Hepatocyte (in vitro differentiated cells): ENCODE results near the gene METAP1D. TPM values are rescaled to one million over a fixed set of nuclear protein-coding genes. Genes with fewer than 3 reads are reported as not detected.

Source experiments
- DNase-seq: peaks from one replicate; pipeline ENCODE4 v3.0.0-alpha.2; 2016; ENCODE audit warnings: low spot score
- H2AFZ ChIP-seq: fragments of 200-600 bp; sonication (generic); 2 replicates; pipeline ENCODE4 v1.6.0; 2016; ENCODE audit warnings: antibody characterized with exemption, mild to moderate bottlenecking
- H3K27ac ChIP-seq: fragments of 200-600 bp; sonication (generic); 2 replicates; pipeline ENCODE4 v1.5.1; 2016; ENCODE audit warnings: mild to moderate bottlenecking
- H3K27me3 ChIP-seq: fragments of 200-600 bp; sonication (generic); 2 replicates; pipeline ENCODE4 v1.6.1; 2016
- H3K36me3 ChIP-seq: fragments of 200-600 bp; sonication (generic); replicated peaks from 2 replicates; pipeline ENCODE4 v1.5.1; 2016; ENCODE audit warnings: low read depth; ENCODE audit not compliant: insufficient read depth
- H3K4me1 ChIP-seq: fragments of 200-600 bp; sonication (generic); 2 replicates; pipeline ENCODE4 v1.5.1; 2016; ENCODE audit warnings: mild to moderate bottlenecking, moderate library complexity; ENCODE audit not compliant: insufficient read depth
- H3K4me2 ChIP-seq: fragments of 200-600 bp; sonication (generic); 2 replicates; pipeline ENCODE4 v1.6.0; 2016
- H3K4me3 ChIP-seq: fragments of 200-600 bp; sonication (generic); 2 replicates; pipeline ENCODE4 v1.5.1; 2016; ENCODE audit warnings: mild to moderate bottlenecking
- H3K79me2 ChIP-seq: fragments of 200-600 bp; sonication (generic); 2 replicates; pipeline ENCODE4 v1.6.0; 2017; ENCODE audit warnings: mild to moderate bottlenecking
- H3K9me2 ChIP-seq: fragments of 200-600 bp; sonication (generic); replicated peaks from 2 replicates; pipeline ENCODE4 v1.6.0; 2017; ENCODE audit warnings: mild to moderate bottlenecking; ENCODE audit not compliant: insufficient read depth
- H3K9me3 ChIP-seq: fragments of 200-600 bp; sonication (generic); 2 replicates; pipeline ENCODE4 v1.5.1; 2016; ENCODE audit warnings: low read depth, mild to moderate bottlenecking
- H4K20me1 ChIP-seq: fragments of 200-600 bp; sonication (generic); 2 replicates; pipeline ENCODE4 v1.6.0; 2016; ENCODE audit warnings: mild to moderate bottlenecking; ENCODE audit not compliant: insufficient read depth, poor library complexity, severe bottlenecking
- EZH2 ChIP-seq: fragments of 200-600 bp; sonication (generic); IDR thresholded peaks from 2 replicates; pipeline ENCODE4 v1.6.1; 2016; ENCODE audit warnings: antibody characterized with exemption, mild to moderate bottlenecking, borderline replicate concordance
- EZH2phosphoT487 ChIP-seq: fragments of 200-600 bp; sonication (generic); IDR thresholded peaks from one replicate; pipeline ENCODE4 v1.6.1; 2018; ENCODE audit warnings: antibody characterized with exemption, mild to moderate bottlenecking, low read depth, moderate library complexity; ENCODE audit not compliant: unreplicated experiment, severe bottlenecking
- WGBS: methylation state at CpG from one replicate; pipeline ENCODE4 v1.1.6; 2016; ENCODE audit warnings: low lambda C conversion rate; ENCODE audit errors: missing lambda C conversion rate; 5-methylcytosine and 5-hydroxymethylcytosine counted together
- polyA plus RNA-seq: library from polyadenylated mRNA; unstranded; fragments of >200 nt; fragmentation: Nextera tagmentation; extraction: Ambion mirVana; gene quantifications from 2 replicates; pipeline ENCODE4 v1.2.1, GENCODE V29; 2016
- total RNA-seq: library from RNA; depleted of rRNA; stranded (reverse); fragments of >200 nt; gene quantifications from 2 replicates; pipeline ENCODE4 v1.2.3, GENCODE V29; 2014
- TF ChIP-seq, protein P1 (sequence below): fragments of 200-600 bp; sonication (generic); IDR thresholded peaks from 2 replicates; pipeline ENCODE4 v1.5.1; 2016; ENCODE audit warnings: antibody characterized with exemption, mild to moderate bottlenecking; ENCODE audit not compliant: poor library complexity

Gene METAP1D
- total and polyA plus RNA-seq, 2 experiments from 2014 or later, result 2.8 to 6.0 TPM

DNA sequence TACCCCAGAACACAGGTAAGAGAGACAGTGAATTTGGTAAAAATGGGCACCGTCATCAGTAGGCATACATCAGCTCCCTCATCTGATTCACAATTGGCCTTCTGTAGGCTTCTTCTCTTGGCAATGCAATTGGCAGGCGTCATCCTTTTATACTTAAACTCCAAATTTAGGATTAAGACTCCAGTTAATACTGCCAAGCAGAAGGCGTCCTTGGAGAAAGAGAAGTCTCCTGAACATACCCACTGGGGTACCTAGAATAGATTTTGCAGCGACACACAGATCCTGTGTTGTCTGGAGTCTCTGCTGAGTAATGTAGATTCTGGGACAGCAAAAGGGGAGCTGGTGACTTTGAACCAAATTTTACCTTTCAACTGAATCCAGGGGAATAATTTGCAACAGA is 592 bp upstream of the METAP1D start:
- H3K4me2 ChIP-seq, result peak overlapping the region; percentile 86
- 61% methylated on average over 4 of the region's 4 CpGs for WGBS
- no peak for DNase-seq
- TF ChIP-seq, protein P1, sequence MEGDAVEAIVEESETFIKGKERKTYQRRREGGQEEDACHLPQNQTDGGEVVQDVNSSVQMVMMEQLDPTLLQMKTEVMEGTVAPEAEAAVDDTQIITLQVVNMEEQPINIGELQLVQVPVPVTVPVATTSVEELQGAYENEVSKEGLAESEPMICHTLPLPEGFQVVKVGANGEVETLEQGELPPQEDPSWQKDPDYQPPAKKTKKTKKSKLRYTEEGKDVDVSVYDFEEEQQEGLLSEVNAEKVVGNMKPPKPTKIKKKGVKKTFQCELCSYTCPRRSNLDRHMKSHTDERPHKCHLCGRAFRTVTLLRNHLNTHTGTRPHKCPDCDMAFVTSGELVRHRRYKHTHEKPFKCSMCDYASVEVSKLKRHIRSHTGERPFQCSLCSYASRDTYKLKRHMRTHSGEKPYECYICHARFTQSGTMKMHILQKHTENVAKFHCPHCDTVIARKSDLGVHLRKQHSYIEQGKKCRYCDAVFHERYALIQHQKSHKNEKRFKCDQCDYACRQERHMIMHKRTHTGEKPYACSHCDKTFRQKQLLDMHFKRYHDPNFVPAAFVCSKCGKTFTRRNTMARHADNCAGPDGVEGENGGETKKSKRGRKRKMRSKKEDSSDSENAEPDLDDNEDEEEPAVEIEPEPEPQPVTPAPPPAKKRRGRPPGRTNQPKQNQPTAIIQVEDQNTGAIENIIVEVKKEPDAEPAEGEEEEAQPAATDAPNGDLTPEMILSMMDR, result no peak
- TF ChIP-seq EZH2 (no peak), EZH2phosphoT487 (no peak)
- no peaks in the 10 kb centered on the region for H3K9me3 ChIP-seq
- H3K27me3 ChIP-seq, result peaks cover 20% of the 10 kb centered on the region
- no peaks in the 10 kb centered on the region for H3K4me1 ChIP-seq
- no peaks in the 10 kb centered on the region for H3K9me2 ChIP-seq
- H3K79me2 ChIP-seq, result no peaks in the 10 kb centered on the region
- no peak overlapping the region for H3K27ac ChIP-seq
- H3K4me3 ChIP-seq, result peak overlapping the region; percentile 73
- H4K20me1 ChIP-seq, result no peaks in the 10 kb centered on the region
- no peaks in the 10 kb centered on the region for H3K36me3 ChIP-seq
- H2AFZ ChIP-seq, result peak overlapping the region; percentile 69

DNA sequence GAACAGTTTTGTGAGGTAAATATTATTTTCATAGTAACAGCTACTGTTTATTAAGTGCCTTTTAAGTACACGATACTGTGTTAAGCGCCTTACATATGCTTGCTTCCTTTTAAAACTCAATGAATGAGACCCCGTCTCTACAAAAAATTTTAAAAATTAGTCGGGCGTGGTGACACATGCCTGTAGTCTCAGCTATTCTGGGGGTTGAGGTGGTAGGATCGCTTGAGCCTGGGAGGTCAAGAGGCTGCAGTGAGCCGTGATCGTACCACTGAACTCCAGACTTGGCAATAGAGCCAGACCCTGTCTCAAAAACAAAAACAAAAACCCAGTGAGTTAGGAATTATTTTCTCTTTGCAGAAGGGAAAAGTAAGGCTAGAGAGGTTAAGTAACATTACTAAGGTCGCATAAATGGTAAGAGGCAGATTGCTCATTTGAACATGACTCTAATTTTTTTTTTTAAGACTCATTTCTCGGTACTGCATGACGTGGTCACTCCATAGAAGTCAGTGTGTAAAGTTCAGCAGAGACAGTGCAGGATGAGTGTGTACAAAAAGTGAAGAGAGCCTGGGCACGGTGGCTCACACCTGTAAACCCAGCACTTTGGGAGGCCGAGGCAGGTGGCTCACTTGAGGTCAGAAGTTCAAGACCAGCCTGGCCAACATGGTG is 1.1 kb downstream of the METAP1D start:
- no peak overlapping the region for H3K27ac ChIP-seq
- H3K9me2 ChIP-seq, result no peaks in the 10 kb centered on the region
- WGBS, result 91% methylated on average over 13 of the region's 13 CpGs
- no peak for DNase-seq
- peak overlapping the region; percentile 86 for H3K4me2 ChIP-seq
- no peaks in the 10 kb centered on the region for H3K79me2 ChIP-seq
- H3K9me3 ChIP-seq, result no peaks in the 10 kb centered on the region
- H4K20me1 ChIP-seq, result no peaks in the 10 kb centered on the region
- no peaks in the 10 kb centered on the region for H3K4me1 ChIP-seq
- TF ChIP-seq, protein P1, result no peak
- TF ChIP-seq EZH2 (no peak), EZH2phosphoT487 (no peak)
- H3K4me3 ChIP-seq, result no peak overlapping the region
- H3K36me3 ChIP-seq, result no peaks in the 10 kb centered on the region
- H2AFZ ChIP-seq, result peak overlapping the region; percentile 88
- peaks cover 20% of the 10 kb centered on the region for H3K27me3 ChIP-seq

DNA sequence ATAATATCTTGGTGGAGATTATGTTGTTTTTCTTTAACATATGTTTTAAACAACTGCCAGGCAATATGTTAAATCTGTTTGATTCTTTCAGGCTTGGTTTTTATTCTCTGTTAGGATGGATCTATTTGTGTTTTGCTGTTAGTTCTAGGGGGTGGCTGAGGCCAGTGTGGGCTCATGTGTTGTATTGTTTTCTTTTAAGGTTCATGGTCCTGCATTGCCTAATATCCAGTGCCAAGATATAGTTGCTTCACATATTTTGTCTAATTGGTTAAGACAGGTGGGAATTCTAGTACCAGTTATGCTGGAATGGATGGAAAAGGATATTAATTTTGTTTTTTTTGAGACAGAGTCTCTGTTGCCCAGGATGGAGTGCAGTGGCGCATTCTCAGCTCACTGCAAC is 7.6 kb downstream of the METAP1D start:
- H2AFZ ChIP-seq, result no peak overlapping the region
- no peak for DNase-seq
- H3K27ac ChIP-seq, result no peak overlapping the region
- no peak overlapping the region for H3K4me3 ChIP-seq
- no peaks in the 10 kb centered on the region for H3K79me2 ChIP-seq
- H3K9me2 ChIP-seq, result no peaks in the 10 kb centered on the region
- TF ChIP-seq EZH2phosphoT487, result no peak
- TF ChIP-seq, protein P1, result no peak
- TF ChIP-seq EZH2, result no peak
- H3K4me1 ChIP-seq, result no peaks in the 10 kb centered on the region
- no peaks in the 10 kb centered on the region for H3K27me3 ChIP-seq
- H3K4me2 ChIP-seq, result no peak overlapping the region
- WGBS, result 90% methylated on average over 1 of the region's 1 CpG
- H3K36me3 ChIP-seq, result no peaks in the 10 kb centered on the region
- no peaks in the 10 kb centered on the region for H4K20me1 ChIP-seq
- no peaks in the 10 kb centered on the region for H3K9me3 ChIP-seq
